HG02970 (cell line): Measurements from ENCODE around the gene CD48.

Experiments used
- ATAC-seq: cut with Tn5 transposase; IDR thresholded peaks from one replicate; pipeline ENCODE4 v1.9.1; 2021; ENCODE audit warnings: mild to moderate bottlenecking, moderate library complexity, moderate number of reproducible peaks; ENCODE audit not compliant: unreplicated experiment, low FRiP score

Gene CD48

DNA sequence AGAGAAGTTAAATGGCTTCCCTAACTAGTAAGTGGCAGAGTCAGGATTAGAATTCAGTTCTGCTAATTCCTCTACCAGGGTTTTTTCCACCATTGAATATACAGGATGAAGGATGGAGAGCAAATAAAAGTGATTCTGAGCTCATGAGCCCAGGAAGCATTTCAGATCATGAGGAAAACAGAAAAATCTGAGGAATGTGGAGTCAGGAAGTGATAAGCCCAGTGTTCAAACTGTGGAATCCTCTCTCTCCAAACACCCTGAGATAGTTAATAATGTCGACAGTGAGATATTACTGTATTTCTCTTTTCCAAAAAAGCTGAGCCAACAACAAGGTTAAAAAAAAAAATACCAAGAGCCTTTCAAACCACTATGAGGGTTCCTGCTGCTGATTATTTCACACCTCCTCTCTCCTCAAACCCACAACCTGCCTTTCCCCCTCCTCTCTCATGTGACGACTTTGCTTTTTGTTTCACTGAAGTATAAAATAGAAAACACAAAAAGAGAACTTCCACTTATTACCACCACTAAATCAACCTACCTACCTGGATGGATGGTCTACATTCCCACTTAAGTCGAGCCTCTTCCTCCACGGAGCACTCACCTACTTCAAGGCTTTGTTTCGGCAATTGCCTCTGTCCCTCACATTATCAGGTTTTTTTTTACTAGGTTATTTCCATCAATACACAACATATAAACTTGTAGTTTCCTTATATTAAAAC is 73.6 kb downstream of the CD48 start:
- no peak for ATAC-seq

DNA sequence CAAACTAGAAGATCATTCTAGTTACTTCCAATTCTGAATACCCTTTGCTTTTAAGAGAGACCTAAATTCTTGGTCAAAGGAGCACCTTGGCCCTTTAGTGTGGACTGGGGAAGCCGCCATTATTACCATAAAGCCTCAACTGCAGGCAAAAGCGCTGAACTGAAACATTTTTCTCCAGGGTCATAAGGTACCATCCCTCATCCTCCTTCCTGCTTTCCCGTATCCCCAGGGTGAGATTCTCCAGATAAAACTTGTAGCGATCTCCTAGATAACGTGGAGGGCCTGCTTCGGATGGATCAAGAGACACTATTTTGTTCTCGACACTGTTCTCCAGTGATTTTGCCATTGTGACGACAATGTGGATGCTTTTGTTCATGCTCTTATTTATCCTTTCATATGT is 74.6 kb downstream of the CD48 start:
- no peak for ATAC-seq

- no peak for ATAC-seq
Measured at GRCh38 chr1:160636547-160636946, 75.1 kb downstream of the CD48 start.

- ATAC-seq: no peak
Measured at GRCh38 chr1:160636076-160636475, 75.5 kb downstream of the CD48 start.

GRCh38 chr1:160634543-160635491 is 76.8 kb downstream of the CD48 start:
- no peak for ATAC-seq

- no peak for ATAC-seq
Measured at GRCh38 chr1:160633330-160633903, 78.2 kb downstream of the CD48 start.

GRCh38 chr1:160631983-160632625 is 79.5 kb downstream of the CD48 start:
- ATAC-seq: no peak

DNA sequence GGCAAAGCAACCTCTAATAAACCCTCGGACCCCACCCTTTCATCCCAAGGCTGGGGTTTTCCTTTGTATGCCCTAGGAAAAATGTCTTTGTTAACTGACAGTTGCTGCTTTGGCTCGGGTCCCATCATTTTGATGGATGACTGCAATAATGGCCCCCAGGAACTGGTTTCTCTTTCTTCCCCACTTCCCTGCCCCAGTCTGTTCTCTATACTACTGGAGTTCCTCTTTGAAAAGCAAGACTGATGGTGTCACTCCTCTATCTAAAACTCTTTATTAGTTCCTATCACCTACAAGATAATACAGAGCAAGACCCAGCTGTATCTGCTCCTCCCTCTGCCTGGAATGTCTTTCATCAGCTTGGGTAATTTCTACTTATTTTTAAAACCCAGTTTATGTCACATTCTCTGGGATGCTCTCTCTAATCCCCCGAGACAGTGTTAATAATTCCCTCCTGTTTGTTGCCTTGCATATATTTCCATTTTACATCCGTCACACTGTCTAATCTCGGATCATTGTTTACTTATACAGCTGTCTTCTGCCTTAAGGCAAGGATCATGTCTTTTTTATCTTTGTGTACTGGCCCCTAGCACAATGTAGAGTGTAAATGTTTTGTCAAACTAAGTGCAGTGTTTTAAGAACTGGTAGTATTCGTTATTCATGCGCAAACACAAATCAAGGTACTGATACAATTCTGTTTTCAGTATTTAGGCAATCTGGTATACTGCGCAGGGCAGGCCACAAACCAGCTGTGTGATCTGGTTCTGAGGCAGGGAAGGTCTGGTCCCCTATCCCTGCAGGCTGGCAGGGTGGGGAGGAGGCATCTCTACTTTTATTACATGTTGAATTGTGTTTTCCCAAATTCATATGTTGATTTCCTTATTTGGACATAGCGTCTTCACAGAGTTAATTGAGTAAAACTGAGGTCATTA is 80.8 kb downstream of the CD48 start:
- ATAC-seq: no peak

GRCh38 chr1:160629286-160630210 is 82.1 kb downstream of the CD48 start:
- no peak for ATAC-seq

DNA sequence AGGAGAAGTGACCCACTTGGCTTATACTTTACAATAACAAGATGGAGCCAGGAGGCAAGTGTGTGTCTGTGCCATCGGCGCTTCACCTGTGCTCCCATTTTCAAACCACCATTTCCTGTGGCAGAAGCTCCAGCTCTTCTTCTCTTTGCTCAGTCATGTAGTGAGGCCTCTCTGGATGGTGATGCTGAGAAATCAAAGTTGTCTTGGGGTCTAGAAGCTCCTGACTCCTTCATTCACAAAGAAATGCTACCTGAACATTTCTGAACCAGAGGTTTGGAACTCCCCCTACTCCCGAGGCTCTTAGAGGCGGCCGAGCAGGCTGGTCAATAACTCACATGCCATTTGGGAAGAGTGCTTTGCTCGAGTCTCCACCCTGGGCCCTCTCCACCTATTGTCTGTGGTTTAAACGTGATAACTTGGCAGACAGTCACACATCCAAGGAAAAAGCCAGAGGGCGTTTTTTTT is 82.8 kb downstream of the CD48 start:
- ATAC-seq: no peak
